H1 (cell line): ENCODE results near the gene TRIP13. TPM values are rescaled to one million over a fixed set of nuclear protein-coding genes. Genes with fewer than 3 reads are reported as not detected.

Source experiments
- CTCF ChIA-PET: fragments of 300-600 bp; sonication (Branson Sonifier 250); formaldehyde crosslinking; loops from one replicate; lab custom pipeline; 2021; ENCODE audit not compliant: partially characterized antibody; lab: Charles Lee
- POLR2A ChIA-PET: fragments of 300-600 bp; sonication (Branson Sonifier 250); formaldehyde crosslinking; loops from one replicate; lab custom pipeline; 2021; ENCODE audit warnings: inconsistent platforms; ENCODE audit not compliant: partially characterized antibody; lab: Charles Lee
- DNase-seq, 2 experiments: peaks; one replicate each; pipeline versions ENCODE4 v3.0.0 to v3.0.0-alpha.2; 2010 to 2022; ENCODE audit warnings: low spot score in 2 of 2, low read depth in 1 of 2, mixed read lengths in 1 of 2
- FAIRE-seq: peaks from 2 replicates; lab custom pipeline; 2011; peaks lifted over from hg19 to GRCh38; lab: Jason Lieb, UNC
- H2AFZ ChIP-seq: 2 replicates; pipeline ENCODE4 v1.8.1; 2012; ENCODE audit warnings: low read length, inconsistent platforms
- H2AK5ac ChIP-seq: 2 replicates; pipeline ENCODE4 v1.6.1; 2013; ENCODE audit warnings: low read depth, low read length
- H2BK120ac ChIP-seq: replicated peaks from 2 replicates; pipeline ENCODE3; 2013; ENCODE audit warnings: low read depth, low read length, inconsistent platforms
- H2BK12ac ChIP-seq: 2 replicates; pipeline ENCODE4 v1.6.1; 2013; ENCODE audit warnings: low read depth, low read length
- H2BK15ac ChIP-seq: 2 replicates; pipeline ENCODE4 v1.6.1; 2013; ENCODE audit warnings: low read length
- H2BK20ac ChIP-seq: 2 replicates; pipeline ENCODE4 v1.6.1; 2013; ENCODE audit warnings: low read length
- H2BK5ac ChIP-seq: 2 replicates; pipeline ENCODE4 v1.6.1; 2013; ENCODE audit warnings: low read depth, low read length
- H3K14ac ChIP-seq: 2 replicates; pipeline ENCODE4 v1.6.1; 2013; ENCODE audit warnings: inconsistent platforms; ENCODE audit not compliant: insufficient read length
- H3K18ac ChIP-seq: 2 replicates; pipeline ENCODE4 v1.6.1; 2013; ENCODE audit warnings: low read length; ENCODE audit errors: extremely low read depth
- H3K23ac ChIP-seq: 2 replicates; pipeline ENCODE4 v1.6.1; 2013; ENCODE audit warnings: inconsistent platforms; ENCODE audit not compliant: insufficient read length
- H3K23me2 ChIP-seq: 2 replicates; pipeline ENCODE4 v1.6.1; 2013; ENCODE audit warnings: low read depth, low read length
- H3K27ac ChIP-seq: 2 replicates; pipeline ENCODE4 v1.6.1; 2011; ENCODE audit warnings: low read depth, low read length, inconsistent platforms
- H3K27me3 ChIP-seq, 4 experiments: replicated peaks in 1 of 4; 1 replicate in 1 of 4; 2 replicates in 3 of 4; pipeline versions ENCODE4 v1.6.1 to v1.8.1; 2011 to 2013; ENCODE audit warnings: low read length in 3 of 4, mild to moderate bottlenecking in 3 of 4, inconsistent platforms in 2 of 4, mixed read lengths in 2 of 4, moderate library complexity in 1 of 4; ENCODE audit not compliant: control insufficient read depth in 3 of 4, insufficient read depth in 3 of 4; ENCODE audit errors: extremely low read depth in 1 of 4
- H3K36me3 ChIP-seq, 4 experiments: 2 replicates each; pipeline versions ENCODE4 v1.6.1 to v1.8.1; 2011 to 2013; ENCODE audit warnings: mild to moderate bottlenecking in 4 of 4, low read length in 3 of 4, moderate library complexity in 2 of 4, control low read depth in 1 of 4, inconsistent platforms in 1 of 4; ENCODE audit not compliant: insufficient read depth in 4 of 4, control insufficient read depth in 2 of 4
- H3K4ac ChIP-seq: replicated peaks from 2 replicates; pipeline ENCODE3; 2013; ENCODE audit warnings: low read length, low read depth, mixed read lengths, inconsistent platforms; ENCODE audit not compliant: insufficient read length
- H3K4me1 ChIP-seq, 4 experiments: replicated peaks in 1 of 4; 1 replicate in 1 of 4; 2 replicates in 3 of 4; pipeline versions ENCODE4 v1.6.1 to v1.8.1; 2011 to 2013; ENCODE audit warnings: low read length in 3 of 4, inconsistent platforms in 2 of 4, mixed read lengths in 1 of 4; ENCODE audit not compliant: insufficient read depth in 4 of 4, control insufficient read depth in 3 of 4
- H3K4me2 ChIP-seq, 2 experiments: 2 replicates each; pipeline versions ENCODE4 v1.6.1 to v1.8.1; 2011 to 2013; ENCODE audit warnings: low read depth in 2 of 2, low read length in 2 of 2, control low read depth in 1 of 2, inconsistent platforms in 1 of 2, mild to moderate bottlenecking in 1 of 2; ENCODE audit not compliant: insufficient read depth in 1 of 2
- H3K4me3 ChIP-seq, 4 experiments: fragments of 200-600, 300-600 bp in 1 of 4; sonication (generic), shearing (Covaris generic), sonication (Bioruptor Twin) in 1 of 4; 2 replicates each; pipeline versions ENCODE4 v1.5.1 to v1.8.1; 2011 to 2016; ENCODE audit warnings: low read length in 4 of 4, low read depth in 3 of 4, control low read depth in 2 of 4, inconsistent platforms in 2 of 4, mild to moderate bottlenecking in 2 of 4, mixed read lengths in 1 of 4, moderate library complexity in 1 of 4; ENCODE audit not compliant: insufficient read depth in 2 of 4; ENCODE audit errors: extremely low read depth in 1 of 4
- H3K56ac ChIP-seq: replicated peaks from 2 replicates; pipeline ENCODE3; 2013; ENCODE audit warnings: low read depth, mild to moderate bottlenecking, mixed read lengths, low read length, inconsistent platforms; ENCODE audit not compliant: insufficient read length
- H3K79me1 ChIP-seq: 2 replicates; pipeline ENCODE4 v1.6.1; 2013; ENCODE audit warnings: low read depth, low read length, control low read depth
- H3K79me2 ChIP-seq, 2 experiments: 2 replicates each; pipeline versions ENCODE4 v1.6.1 to v1.8.1; 2012 to 2013; ENCODE audit warnings: low read length in 2 of 2, mild to moderate bottlenecking in 2 of 2, inconsistent platforms in 1 of 2; ENCODE audit not compliant: insufficient read depth in 2 of 2, control insufficient read depth in 1 of 2
- H3K9ac ChIP-seq, 4 experiments: replicated peaks in 1 of 4; 1 replicate in 1 of 4; 2 replicates in 3 of 4; pipeline versions ENCODE4 v1.6.1 to v1.8.1; 2011 to 2013; ENCODE audit warnings: low read depth in 3 of 4, low read length in 3 of 4, control low read depth in 2 of 4, mild to moderate bottlenecking in 2 of 4, moderate library complexity in 2 of 4, inconsistent platforms in 1 of 4; ENCODE audit errors: extremely low read depth in 1 of 4
- H3K9me3 ChIP-seq, 2 experiments: 2 replicates each; pipeline versions ENCODE4 v1.6.1 to v1.8.1; 2012 to 2013; ENCODE audit warnings: mild to moderate bottlenecking in 2 of 2, moderate library complexity in 2 of 2, control low read depth in 1 of 2, inconsistent platforms in 1 of 2, low read depth in 1 of 2, low read length in 1 of 2, mixed read lengths in 1 of 2; ENCODE audit not compliant: insufficient read depth in 2 of 2
- H4K20me1 ChIP-seq, 2 experiments: replicated peaks in 1 of 2; 2 replicates each; pipeline versions ENCODE3 to v1.8.1; 2011 to 2013; ENCODE audit warnings: inconsistent platforms in 2 of 2, low read length in 2 of 2, mild to moderate bottlenecking in 1 of 2; ENCODE audit not compliant: insufficient read depth in 2 of 2, control insufficient read depth in 1 of 2
- H4K5ac ChIP-seq: 2 replicates; pipeline ENCODE4 v1.6.1; 2013; ENCODE audit warnings: low read length, low read depth, mixed read lengths, inconsistent platforms; ENCODE audit not compliant: insufficient read length
- H4K8ac ChIP-seq: 2 replicates; pipeline ENCODE4 v1.8.0; 2013; ENCODE audit warnings: mild to moderate bottlenecking, moderate library complexity, low read length, inconsistent platforms; ENCODE audit not compliant: insufficient read depth; ENCODE audit errors: extremely low read depth
- H4K91ac ChIP-seq: replicated peaks from 2 replicates; pipeline ENCODE3; 2013; ENCODE audit warnings: low read length, mixed read lengths, inconsistent platforms; ENCODE audit not compliant: insufficient read length
- CHD2 ChIP-seq: IDR thresholded peaks from 2 replicates; pipeline ENCODE4 v1.6.1; 2012; ENCODE audit warnings: low read length, improper control_type of control experiment
- CTBP2 ChIP-seq: IDR thresholded peaks from 2 replicates; pipeline ENCODE4 v1.7.0; 2011; ENCODE audit warnings: borderline replicate concordance, mild to moderate bottlenecking, moderate library complexity, mixed read lengths, low read length; ENCODE audit not compliant: insufficient read depth, insufficient read length
- POLR2A ChIP-seq, 2 experiments: IDR thresholded peaks; 1 replicate in 1 of 2; 2 replicates in 1 of 2; pipeline ENCODE4 v1.6.1; 2011; ENCODE audit warnings: low read depth in 2 of 2, low read length in 2 of 2, mild to moderate bottlenecking in 2 of 2; ENCODE audit errors: control extremely low read depth in 1 of 2
- POLR2AphosphoS5 ChIP-seq: IDR thresholded peaks from 2 replicates; pipeline ENCODE4 v1.6.1; 2011; ENCODE audit warnings: low read depth, low read length
- WGBS, 2 experiments: shearing (Covaris generic) in 1 of 2; methylation state at CpG; one replicate each; pipeline versions ENCODE4 v1.1.6 to v1.1.7; 2013 to 2015; ENCODE audit warnings: low lambda C conversion rate in 2 of 2, mixed read lengths in 2 of 2, inconsistent platforms in 1 of 2, low coverage in 1 of 2, missing lambda C conversion rate in 1 of 2; ENCODE audit not compliant: insufficient replicate concordance in 2 of 2, insufficient coverage in 1 of 2, insufficient read length in 1 of 2; ENCODE audit errors: extremely low coverage in 1 of 2, missing lambda C conversion rate in 1 of 2; 5-methylcytosine and 5-hydroxymethylcytosine counted together
- polyA plus RNA-seq, 7 experiments: library from polyadenylated mRNA; depleted of rRNA in 3 of 7; stranded (reverse) in 5 of 7; unstranded in 2 of 7; fragments of >200 nt in 5 of 7; fragments of 200-250 nt in 2 of 7; gene quantifications; 1 replicate in 5 of 7; 2 replicates in 1 of 7; 4 replicates in 1 of 7; pipeline versions ENCODE4 v1.2.1 to v1.2.3, GENCODE V29; 2011 to 2013; ENCODE audit warnings: missing spikeins in 2 of 7, mixed read lengths in 2 of 7
- total RNA-seq: library from RNA; stranded (reverse); fragmentation: NEBNext Ultra II Directional; extraction: Animal tissue kit (Norgen Biotek cat#: 25700); gene quantifications from 2 replicates; pipeline ENCODE4 v1.2.1, GENCODE V29; 2021

TRIP13 gene
- total and polyA plus RNA-seq, 2 of the 8 experiments (the other 6 are each of a cell fraction or from before 2014, with no cell fraction given), result 20.0 to 39.2 TPM

DNA sequence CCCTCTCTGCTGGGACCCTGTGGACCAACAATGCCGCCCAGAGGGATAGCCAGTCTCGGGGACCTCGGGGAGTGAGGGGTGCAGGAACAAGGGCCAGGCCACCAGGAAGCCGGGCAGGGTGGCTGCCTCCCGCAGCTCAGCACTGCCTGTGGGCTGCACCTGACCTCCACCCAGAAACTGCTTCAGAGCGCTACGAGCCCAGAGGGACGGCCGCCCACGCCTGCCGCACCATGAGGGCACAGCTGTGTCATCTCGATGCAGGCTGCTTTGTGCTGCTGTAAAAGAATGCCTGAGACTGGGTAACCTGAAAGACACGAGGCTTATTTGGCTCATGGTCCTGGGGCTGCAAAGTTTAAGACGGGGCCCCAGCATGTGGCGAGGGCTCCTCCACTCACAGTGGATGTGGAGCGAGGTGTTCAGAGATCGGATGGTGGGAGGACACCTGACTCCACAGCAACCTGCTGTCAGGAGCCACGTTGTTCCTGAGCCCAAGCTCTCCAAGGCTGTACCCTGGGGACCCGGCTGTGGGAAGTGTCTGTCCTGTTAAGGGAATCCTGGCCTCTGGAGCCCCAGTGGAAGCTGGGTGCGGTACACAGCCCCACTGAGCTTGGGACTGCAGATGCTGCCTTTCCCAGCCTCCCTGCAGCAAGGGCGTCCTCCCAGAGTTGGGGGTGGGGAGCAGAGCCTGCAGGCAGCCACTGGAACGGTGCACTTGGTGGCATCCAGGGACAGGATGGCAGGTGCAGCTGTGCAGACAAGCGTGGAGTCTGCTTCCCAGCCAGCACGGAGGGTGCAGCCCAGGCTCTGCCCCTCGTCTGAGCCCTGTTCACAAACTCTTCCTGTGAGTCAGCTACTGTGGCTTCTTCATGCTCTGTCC is 30.1 kb upstream of the TRIP13 start:
- Histone ChIP-seq H3K79me1 (no peaks in the 10 kb centered on the region; the same call in 1 of the 2 replicates), H2AFZ (no peak overlapping the region), H4K20me1 (peaks cover 6 to 37% of the 10 kb centered on the region in 2 experiments), H2BK5ac (no peak overlapping the region; the same call in 1 of the 2 replicates), H3K14ac (no peak overlapping the region), H4K91ac (no peak overlapping the region), H3K56ac (no peak overlapping the region), H3K4ac (no peak overlapping the region), H2BK12ac (no peak overlapping the region), H2BK15ac (no peak overlapping the region), H3K79me2 (peaks cover 0 to 2% of the 10 kb centered on the region in 2 experiments; a peak in 1 of 4 replicates), H3K23me2 (no peaks in the 10 kb centered on the region; the same call in 1 of the 2 replicates), H3K4me1 (no peaks in the 10 kb centered on the region; a peak in 1 of 7 replicates), H4K5ac (no peak overlapping the region), H3K23ac (no peak overlapping the region), H4K8ac (no peak overlapping the region), H2AK5ac (no peak overlapping the region), H3K4me3 (no peak overlapping the region), H3K4me2 (no peak overlapping the region), H3K27me3 (no peaks in the 10 kb centered on the region), H3K9ac (no peak overlapping the region), H3K9me3 (no peaks in the 10 kb centered on the region), H2BK20ac (no peak overlapping the region), H3K27ac (no peak overlapping the region), H3K18ac (no peak overlapping the region), H2BK120ac (no peak overlapping the region), H3K36me3 (peaks cover 14 to 39% (median 29%) of the 10 kb centered on the region in 4 experiments; a peak in 6 of 8 replicates)
- no peak for DNase-seq
- TF ChIP-seq POLR2A (IDR thresholded peaks at IDR 0.05; ENCODE audit: control extremely low read depth in 1 of 2, low read depth in 2 of 2, low read length in 2 of 2), result peak in 1 of 2 experiments; percentile 40; a peak in 1 of 3 replicates
- TF ChIP-seq POLR2AphosphoS5, result peak; percentile 58
- no peak for TF ChIP-seq CTBP2
- TF ChIP-seq CHD2, result no peak
- ChIA-PET POLR2A (interaction anchor here (0.8 to 6.9 kb wide), 12 partner anchors 10 to 194 kb away, joined by 3 to 46 read pairs (median 4); partner anchors contain the start of genes BRD9, TRIP13 and ZDHHC11), CTCF (interaction anchor here (1.1 to 3.3 kb wide), 3 partner anchors 18 to 61 kb away, joined by 3 to 12 read pairs (median 4); no protein-coding TSS in a partner anchor)
- WGBS, 2 experiments, result 93% methylated on average over 25 of the region's 25 CpGs; no CpG with 5 or more reads in 1 of the 2 experiments
- no peak for FAIRE-seq
